T-helper 2 cell treated with Interferon-gamma antibody and Interleukin-4, amounts not matched to agents 5 μg/mL and 100 μg/mL, for 36 hours (primary cell): ENCODE results near the gene TUBA1C.
A peak's percentile ranks its signal among the peaks of the same experiment; 100 is the strongest.

Source experiments
- DNase-seq: peaks from one replicate; pipeline ENCODE4 v3.0.0; 2021; ENCODE audit warnings: low spot score
- H3K27ac Mint-ChIP-seq: one replicate; pipeline ENCODE4 v1.8.0; 2021; ENCODE audit warnings: mild to moderate bottlenecking, mixed read lengths
- H3K27me3 Mint-ChIP-seq: one replicate; pipeline ENCODE4 v1.8.0; 2021; ENCODE audit warnings: low read depth, mixed read lengths
- H3K36me3 Mint-ChIP-seq: one replicate; pipeline ENCODE4 v1.8.0; 2021; ENCODE audit warnings: low read depth, mixed read lengths
- H3K4me1 Mint-ChIP-seq: one replicate; pipeline ENCODE4 v1.8.0; 2021; ENCODE audit warnings: low read depth, mixed read lengths
- H3K4me3 Mint-ChIP-seq: one replicate; pipeline ENCODE4 v1.8.0; 2022; ENCODE audit warnings: mild to moderate bottlenecking, moderate library complexity, mixed read lengths
- H3K9me3 Mint-ChIP-seq: one replicate; pipeline ENCODE4 v1.8.0; 2021; ENCODE audit warnings: mixed read lengths

The TUBA1C gene

GRCh38 chr12:49323524-49324097, 58.7 kb downstream of the TUBA1C start:
- Mint-ChIP-seq H3K36me3 (peaks cover 32% of the 10 kb centered on the region), H3K9me3 (no peaks in the 10 kb centered on the region), H3K4me3 (peak overlapping the region; percentile 99), H3K4me1 (peaks cover 21% of the 10 kb centered on the region), H3K27me3 (no peaks in the 10 kb centered on the region), H3K27ac (peak overlapping the region; percentile 95)
- no peak for DNase-seq
